Heart left ventricle (tissue), 13 donors: ENCODE results near the gene EVPLL.

ENCODE experiments used
- POLR2A ChIP-seq, 2 donors: fragments of 450-650 bp; IDR thresholded peaks; one replicate each; pipeline ENCODE4 v1.6.1; 2017; ENCODE audit warnings: antibody characterized with exemption in 2 of 2, mild to moderate bottlenecking in 2 of 2, moderate library complexity in 2 of 2
- TF ChIP-seq, protein P1 (sequence below), 12 donors: fragments of 200-600 bp; sonication (generic) in 4 of 12; IDR thresholded peaks; one replicate each; pipeline versions ENCODE4 v1.5.0 to v1.8.0; 2018 to 2022; ENCODE audit warnings: antibody characterized with exemption in 12 of 12, mild to moderate bottlenecking in 5 of 12
- donor health status: ischemic (EF 13 %, LVEDD 7.1; RV severe dilation, severe dysfunction).
- donor health status: DM: no; HTN: yes; CAD: no.
- donor health status: DM: no; HTN: no; CAD: no.
- donor health status: ischemic (EF 25% LVEDD 6.9; RV normal size, moderate dysfunction).
- donor health status: ischemic (EF 25% LVEDD 5.7; RV mildly dilated, moderate dysfunction).
- donor health status: ischemic (EF 35%, LVEDD 5.7; RV mildly dilated, moderate dysfunction).
- donor health status: nonischemic (EF 11% LVEDD 7.7; RV severe dilation, severe dysfunction).
- donor health status: DM: yes; HTN: yes; CAD: no.
- donor health status: PGD.
- donor health status: ischemic (EF 29% LVEDD 5.4; RV normal size, mild dysfunction).
- donor health status: nonischemic (EF 23%, LVEDD 6.1; RV moderate dilation, normal function).

GRCh38 chr17:18332909-18333489, 44.6 kb upstream of the EVPLL start:
- no peak for TF ChIP-seq POLR2A (IDR thresholded peaks at IDR 0.05)
- TF ChIP-seq, protein P1, sequence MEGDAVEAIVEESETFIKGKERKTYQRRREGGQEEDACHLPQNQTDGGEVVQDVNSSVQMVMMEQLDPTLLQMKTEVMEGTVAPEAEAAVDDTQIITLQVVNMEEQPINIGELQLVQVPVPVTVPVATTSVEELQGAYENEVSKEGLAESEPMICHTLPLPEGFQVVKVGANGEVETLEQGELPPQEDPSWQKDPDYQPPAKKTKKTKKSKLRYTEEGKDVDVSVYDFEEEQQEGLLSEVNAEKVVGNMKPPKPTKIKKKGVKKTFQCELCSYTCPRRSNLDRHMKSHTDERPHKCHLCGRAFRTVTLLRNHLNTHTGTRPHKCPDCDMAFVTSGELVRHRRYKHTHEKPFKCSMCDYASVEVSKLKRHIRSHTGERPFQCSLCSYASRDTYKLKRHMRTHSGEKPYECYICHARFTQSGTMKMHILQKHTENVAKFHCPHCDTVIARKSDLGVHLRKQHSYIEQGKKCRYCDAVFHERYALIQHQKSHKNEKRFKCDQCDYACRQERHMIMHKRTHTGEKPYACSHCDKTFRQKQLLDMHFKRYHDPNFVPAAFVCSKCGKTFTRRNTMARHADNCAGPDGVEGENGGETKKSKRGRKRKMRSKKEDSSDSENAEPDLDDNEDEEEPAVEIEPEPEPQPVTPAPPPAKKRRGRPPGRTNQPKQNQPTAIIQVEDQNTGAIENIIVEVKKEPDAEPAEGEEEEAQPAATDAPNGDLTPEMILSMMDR (IDR thresholded peaks at IDR 0.05): no peak
